ENCODE results near the gene INIP. TPM values are rescaled to one million over a fixed set of nuclear protein-coding genes. Genes with fewer than 3 reads are reported as not detected.
"Not testable (repeated sequence)": the region's sequence is repeated elsewhere in the genome, so short reads cannot be mapped to it uniquely, and the experiment has no call there.

The INIP gene
- total RNA-seq, 1 experiment from 2014 or later: 28.0 TPM

DNA sequence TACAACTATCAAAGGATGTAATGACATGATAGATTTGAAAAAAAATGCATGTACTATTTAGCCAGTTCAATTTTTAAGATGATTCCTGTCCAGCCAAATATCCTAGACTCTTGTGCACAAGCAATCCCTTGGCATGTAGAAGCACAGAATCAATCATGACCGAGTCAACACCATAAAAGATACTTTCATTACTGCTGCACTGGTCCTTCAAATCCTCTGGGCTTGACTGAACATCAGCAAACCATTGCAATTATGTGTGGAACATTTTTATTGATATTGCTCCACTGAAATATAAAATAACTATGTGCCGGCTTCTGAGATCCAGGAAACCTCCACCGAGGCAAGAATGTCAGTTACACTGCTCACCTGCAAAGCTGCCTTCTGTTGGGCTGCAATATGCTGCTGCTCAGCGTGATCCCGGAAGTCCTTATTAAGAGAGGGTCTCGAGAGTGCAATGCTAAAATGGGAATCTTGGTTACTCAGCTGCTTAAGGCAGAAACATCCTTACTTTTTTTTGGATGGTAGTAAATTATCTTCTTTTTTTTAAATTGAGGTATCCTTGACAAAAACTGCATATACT, 28.7 kb downstream of the INIP start:
- 0 out of 2 replicates have a peak, but pooled peaks cover 6% of the 10 kb centered on the region for H3K36me3 ChIP-seq (ENCODE audit: low read depth)
- POLR2A ChIA-PET (ENCODE audit: unreplicated experiment): interaction anchor here (0.7 kb wide), 1 partner anchor 120 kb away, joined by 6 read pairs; no protein-coding TSS in a partner anchor
- H3K4me1 ChIP-seq (replicated peaks; ENCODE audit: insufficient read depth): no peaks in the 10 kb centered on the region
- intact Hi-C loops (cut with micrococcal nuclease; ENCODE audit: unreplicated experiment): no loop called here
- H3K9me3 ChIP-seq (ENCODE audit: insufficient read depth, low read depth): no peaks in the 10 kb centered on the region
- H2AFZ ChIP-seq: no peak overlapping the region
- H4K20me1 ChIP-seq (ENCODE audit: insufficient read depth): no peaks in the 10 kb centered on the region
- no peak for TF ChIP-seq EZH2 (IDR thresholded peaks at IDR 0.05; ENCODE audit: low read depth)
- TF ChIP-seq, protein P1, sequence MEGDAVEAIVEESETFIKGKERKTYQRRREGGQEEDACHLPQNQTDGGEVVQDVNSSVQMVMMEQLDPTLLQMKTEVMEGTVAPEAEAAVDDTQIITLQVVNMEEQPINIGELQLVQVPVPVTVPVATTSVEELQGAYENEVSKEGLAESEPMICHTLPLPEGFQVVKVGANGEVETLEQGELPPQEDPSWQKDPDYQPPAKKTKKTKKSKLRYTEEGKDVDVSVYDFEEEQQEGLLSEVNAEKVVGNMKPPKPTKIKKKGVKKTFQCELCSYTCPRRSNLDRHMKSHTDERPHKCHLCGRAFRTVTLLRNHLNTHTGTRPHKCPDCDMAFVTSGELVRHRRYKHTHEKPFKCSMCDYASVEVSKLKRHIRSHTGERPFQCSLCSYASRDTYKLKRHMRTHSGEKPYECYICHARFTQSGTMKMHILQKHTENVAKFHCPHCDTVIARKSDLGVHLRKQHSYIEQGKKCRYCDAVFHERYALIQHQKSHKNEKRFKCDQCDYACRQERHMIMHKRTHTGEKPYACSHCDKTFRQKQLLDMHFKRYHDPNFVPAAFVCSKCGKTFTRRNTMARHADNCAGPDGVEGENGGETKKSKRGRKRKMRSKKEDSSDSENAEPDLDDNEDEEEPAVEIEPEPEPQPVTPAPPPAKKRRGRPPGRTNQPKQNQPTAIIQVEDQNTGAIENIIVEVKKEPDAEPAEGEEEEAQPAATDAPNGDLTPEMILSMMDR (conservative IDR thresholded peaks at IDR 0.05): no peak
- no peaks in the 10 kb centered on the region for H3K79me2 ChIP-seq (ENCODE audit: low read depth)
- H3K27ac ChIP-seq: no peak overlapping the region
- BruUV-seq (replicated peaks): no TSS peak
- H3K9me2 ChIP-seq (ENCODE audit: insufficient read depth): no peaks in the 10 kb centered on the region
- H3F3A ChIP-seq (ENCODE audit: insufficient read depth, low read depth): no peaks in the 10 kb centered on the region
- H3K4me2 ChIP-seq: no peak overlapping the region
- no peaks in the 10 kb centered on the region for H3K27me3 ChIP-seq (ENCODE audit: insufficient read depth, low read depth)
- no peak for DNase-seq
- no peak overlapping the region for H3K4me3 ChIP-seq
- CTCF ChIA-PET: no interaction called here

DNA sequence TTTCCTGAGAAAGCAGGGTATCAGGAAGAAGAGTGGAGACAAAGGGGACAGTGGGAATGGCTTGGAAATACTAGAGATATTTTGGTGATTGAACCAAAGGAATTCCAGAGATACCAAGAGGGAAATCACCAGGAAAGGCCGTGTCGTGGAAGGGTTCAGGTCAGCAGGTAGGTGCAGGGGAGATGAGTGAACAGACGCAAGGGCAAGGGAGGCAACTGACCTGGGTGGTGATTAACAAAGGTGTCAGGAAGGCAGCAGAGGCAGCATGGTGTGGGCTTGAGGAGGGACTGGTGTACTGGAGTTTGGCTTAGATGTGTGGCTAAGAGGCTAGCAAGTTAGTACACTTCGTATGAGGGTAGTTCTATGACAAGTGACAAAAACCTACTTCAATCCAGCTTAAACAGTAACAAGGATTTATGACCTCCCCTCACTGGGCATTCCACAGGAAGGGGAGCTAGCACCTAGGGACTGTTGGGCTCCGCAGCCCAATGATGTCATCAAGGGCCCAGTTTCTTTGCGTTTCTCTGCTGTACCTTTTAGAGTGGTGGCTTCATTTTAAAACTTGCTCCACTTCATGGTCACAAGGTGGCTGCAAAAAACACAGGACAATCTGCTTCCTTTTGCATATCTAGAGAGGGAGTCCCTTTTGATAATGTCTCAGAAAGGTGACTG, 37.0 kb downstream of the INIP start:
- no peak overlapping the region for H3K4me3 ChIP-seq
- H3K36me3 ChIP-seq (ENCODE audit: low read depth): no peaks in the 10 kb centered on the region
- no TSS peak for BruUV-seq (replicated peaks)
- CTCF ChIA-PET: interaction anchor here (0.6 kb wide), 1 partner anchor 230 kb away, joined by 3 read pairs; no protein-coding TSS in a partner anchor
- H3K4me1 ChIP-seq (replicated peaks; ENCODE audit: insufficient read depth): no peaks in the 10 kb centered on the region
- no peak overlapping the region for H2AFZ ChIP-seq
- intact Hi-C loops (cut with micrococcal nuclease; ENCODE audit: unreplicated experiment): no loop called here
- H3K27ac ChIP-seq: no peak overlapping the region
- no peak for DNase-seq
- H3K9me3 ChIP-seq (ENCODE audit: insufficient read depth, low read depth): 0 out of 2 replicates have a peak, but pooled peaks cover 6% of the 10 kb centered on the region
- H3F3A ChIP-seq (ENCODE audit: insufficient read depth, low read depth): no peaks in the 10 kb centered on the region
- POLR2A ChIA-PET (ENCODE audit: unreplicated experiment): interaction anchor here (0.5 kb wide), 1 partner anchor 95 kb away, joined by 3 read pairs; no protein-coding TSS in a partner anchor
- no peak for TF ChIP-seq EZH2 (IDR thresholded peaks at IDR 0.05; ENCODE audit: low read depth)
- TF ChIP-seq, protein P1 (conservative IDR thresholded peaks at IDR 0.05): no peak
- H3K79me2 ChIP-seq (ENCODE audit: low read depth): no peaks in the 10 kb centered on the region
- H3K4me2 ChIP-seq: no peak overlapping the region
- no peaks in the 10 kb centered on the region for H4K20me1 ChIP-seq (ENCODE audit: insufficient read depth)
- no peaks in the 10 kb centered on the region for H3K9me2 ChIP-seq (ENCODE audit: insufficient read depth)
- H3K27me3 ChIP-seq (ENCODE audit: insufficient read depth, low read depth): no peaks in the 10 kb centered on the region

DNA sequence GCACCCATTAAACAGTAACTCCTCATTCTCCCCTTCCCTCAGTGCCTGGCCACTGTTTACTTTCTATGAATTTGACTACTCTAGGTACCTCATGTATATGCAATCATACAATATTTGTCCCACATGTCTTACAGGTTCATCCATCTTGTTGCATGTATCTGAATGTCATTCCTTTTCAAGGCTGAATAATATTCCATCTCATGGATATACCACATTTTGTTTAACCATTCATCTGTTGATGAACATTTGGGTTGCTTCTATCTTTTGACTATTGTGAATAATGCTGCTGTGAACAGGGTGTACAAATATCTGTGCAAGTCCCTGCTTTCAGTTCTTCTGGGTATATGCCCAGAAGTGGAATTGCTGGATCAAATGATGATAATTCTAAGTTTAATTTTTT, 40.9 kb downstream of the INIP start:
- no peak for DNase-seq
- H3K27ac ChIP-seq: no peak overlapping the region
- H3K36me3 ChIP-seq (ENCODE audit: low read depth): no peaks in the 10 kb centered on the region
- no peaks in the 10 kb centered on the region for H3K27me3 ChIP-seq (ENCODE audit: insufficient read depth, low read depth)
- H3K79me2 ChIP-seq (ENCODE audit: low read depth): no peaks in the 10 kb centered on the region
- ChIA-PET CTCF (no interaction called here), POLR2A (ENCODE audit: unreplicated experiment) (no interaction called here)
- no TSS peak for BruUV-seq (replicated peaks)
- no peak overlapping the region for H3K4me3 ChIP-seq
- H2AFZ ChIP-seq: no peak overlapping the region
- H3K9me2 ChIP-seq (ENCODE audit: insufficient read depth): no peaks in the 10 kb centered on the region
- H3K4me1 ChIP-seq (replicated peaks; ENCODE audit: insufficient read depth): no peaks in the 10 kb centered on the region
- H3K4me2 ChIP-seq: no peak overlapping the region
- TF ChIP-seq EZH2 (IDR thresholded peaks at IDR 0.05; ENCODE audit: low read depth): no peak
- TF ChIP-seq, protein P1 (conservative IDR thresholded peaks at IDR 0.05): no peak
- H3K9me3 ChIP-seq (ENCODE audit: insufficient read depth, low read depth): 0 out of 2 replicates have a peak, but pooled peaks cover 6% of the 10 kb centered on the region
- no peaks in the 10 kb centered on the region for H4K20me1 ChIP-seq (ENCODE audit: insufficient read depth)
- no peaks in the 10 kb centered on the region for H3F3A ChIP-seq (ENCODE audit: insufficient read depth, low read depth)
- intact Hi-C loops (cut with micrococcal nuclease; ENCODE audit: unreplicated experiment): no loop called here

DNA sequence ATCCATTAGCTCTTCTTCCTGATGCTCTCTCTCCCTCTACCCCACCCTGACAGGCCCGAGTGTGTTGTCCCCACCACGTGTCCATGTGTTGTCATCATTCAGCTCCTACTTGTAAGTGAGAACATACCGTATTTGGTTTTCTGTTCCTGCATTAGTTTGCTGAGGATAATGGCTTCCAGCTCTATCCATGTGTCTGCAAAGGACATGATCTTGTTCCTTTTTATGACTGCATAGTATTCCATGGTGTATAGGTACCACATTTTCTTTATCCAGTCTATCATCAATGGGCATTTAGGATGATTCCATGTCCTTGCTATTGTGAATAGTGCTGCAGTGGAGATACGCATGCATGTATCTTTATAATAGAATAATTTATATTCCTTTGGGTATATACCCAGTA, 44.7 kb downstream of the INIP start:
- H3K79me2 ChIP-seq (ENCODE audit: low read depth); DNase-seq; H3K36me3 ChIP-seq (ENCODE audit: low read depth); H4K20me1 ChIP-seq (ENCODE audit: insufficient read depth); H3K9me3 ChIP-seq (ENCODE audit: insufficient read depth, low read depth); H3K4me1 ChIP-seq (replicated peaks; ENCODE audit: insufficient read depth); CTCF ChIA-PET; H2AFZ ChIP-seq; H3K27me3 ChIP-seq (ENCODE audit: insufficient read depth, low read depth); H3K4me3 ChIP-seq; intact Hi-C loops (cut with micrococcal nuclease; ENCODE audit: unreplicated experiment); POLR2A ChIA-PET (ENCODE audit: unreplicated experiment); H3K4me2 ChIP-seq; H3F3A ChIP-seq (ENCODE audit: insufficient read depth, low read depth); BruUV-seq (replicated peaks); H3K9me2 ChIP-seq (ENCODE audit: insufficient read depth); H3K27ac ChIP-seq: not testable (repeated sequence)
